GM18507 (cell line): ENCODE data around the gene ACAD10.
"Not testable (repeated sequence)": the region's sequence is repeated elsewhere in the genome, so short reads cannot be mapped to it uniquely, and the experiment has no call there.

ENCODE experiments used
- DNase-seq: peaks from one replicate; pipeline ENCODE4 v3.0.0; 2011; ENCODE audit warnings: low read depth; ENCODE audit not compliant: insufficient read length; ENCODE audit errors: extremely low spot score
- FAIRE-seq: peaks from 2 replicates; lab custom pipeline; 2011; peaks lifted over from hg19 to GRCh38; lab: Jason Lieb, UNC

Gene ACAD10

GRCh38 chr12:111685322-111685810 is 487 bp upstream of the ACAD10 start:
- FAIRE-seq = no peak
- no peak for DNase-seq

- FAIRE-seq (no peak), DNase-seq (no peak)
Measured at GRCh38 chr12:111686574-111687105, 787 bp downstream of the ACAD10 start.

- FAIRE-seq (no peak), DNase-seq (no peak)
Measured at GRCh38 chr12:111687255-111687654, 1.4 kb downstream of the ACAD10 start.

GRCh38 chr12:111687952-111688351 is 2.1 kb downstream of the ACAD10 start:
- DNase-seq (no peak), FAIRE-seq (no peak)

GRCh38 chr12:111691262-111691661 is 5.4 kb downstream of the ACAD10 start:
- FAIRE-seq (no peak), DNase-seq (no peak)

GRCh38 chr12:111692575-111693210 is 6.8 kb downstream of the ACAD10 start:
- DNase-seq (no peak), FAIRE-seq (no peak)

- DNase-seq (no peak), FAIRE-seq (no peak)
Measured at GRCh38 chr12:111693818-111694217, 8.0 kb downstream of the ACAD10 start.

- FAIRE-seq (no peak), DNase-seq (no peak)
Measured at GRCh38 chr12:111699962-111700361, 14.1 kb downstream of the ACAD10 start.

- no peak for DNase-seq
Measured at GRCh38 chr12:111705672-111706071, 19.8 kb downstream of the ACAD10 start.

GRCh38 chr12:111706145-111706544 is 20.3 kb downstream of the ACAD10 start:
- DNase-seq = no peak

More at GRCh38 chr12:111705672-111706071, 19.8 kb downstream of the ACAD10 start:
- FAIRE-seq = no peak

GRCh38 chr12:111715279-111715678 is 29.4 kb downstream of the ACAD10 start:
- no peak for FAIRE-seq
- no peak for DNase-seq

More at GRCh38 chr12:111706145-111706544, 20.3 kb downstream of the ACAD10 start:
- FAIRE-seq = no peak

GRCh38 chr12:111719316-111719715 is 33.5 kb downstream of the ACAD10 start:
- not testable (repeated sequence) for FAIRE-seq, DNase-seq

- peak; percentile 38 for FAIRE-seq
Measured at GRCh38 chr12:111720457-111720856, 34.6 kb downstream of the ACAD10 start.

GRCh38 chr12:111723646-111724360 is 38.0 kb downstream of the ACAD10 start:
- DNase-seq, FAIRE-seq: not testable (repeated sequence)

More at GRCh38 chr12:111720457-111720856, 34.6 kb downstream of the ACAD10 start:
- no peak for DNase-seq

- no peak for FAIRE-seq
- no peak for DNase-seq
Measured at GRCh38 chr12:111728795-111729194, 42.9 kb downstream of the ACAD10 start.

- FAIRE-seq = no peak
Measured at GRCh38 chr12:111730420-111730819, 44.6 kb downstream of the ACAD10 start.

GRCh38 chr12:111732786-111733185 is 46.9 kb downstream of the ACAD10 start:
- DNase-seq = no peak
- FAIRE-seq = no peak

More at GRCh38 chr12:111730420-111730819, 44.6 kb downstream of the ACAD10 start:
- no peak for DNase-seq

GRCh38 chr12:111733340-111733915 is 47.6 kb downstream of the ACAD10 start:
- DNase-seq (no peak), FAIRE-seq (no peak)

GRCh38 chr12:111739524-111739923 is 53.7 kb downstream of the ACAD10 start:
- not testable (repeated sequence) for DNase-seq, FAIRE-seq

- DNase-seq (no peak), FAIRE-seq (no peak)
Measured at GRCh38 chr12:111741235-111741812, 55.5 kb downstream of the ACAD10 start.
